Measurements from ENCODE around the gene MT1X. TPM values are rescaled to one million over a fixed set of nuclear protein-coding genes. Genes with fewer than 3 reads are reported as not detected.
"Not testable (repeated sequence)": the region's sequence is repeated elsewhere in the genome, so short reads cannot be mapped to it uniquely, and the experiment has no call there.

MT1X gene
- polyA plus RNA-seq, 1 experiment, result 60.2 TPM

GRCh38 chr16:56710181-56710737 is 28.0 kb downstream of the MT1X start:
- CTCF ChIA-PET, result interaction anchor here (1.0 to 1.4 kb wide), 3 partner anchors 8 to 134 kb away, joined by 3 read pairs; no protein-coding TSS in a partner anchor
- no peak overlapping the region for H3K4me3 ChIP-seq (ENCODE audit: low read depth, low read length)
- peaks cover 9% of the 10 kb centered on the region for H3K27me3 ChIP-seq (ENCODE audit: control insufficient read depth, insufficient read depth, low read length)
- H3K36me3 ChIP-seq (ENCODE audit: control insufficient read depth, insufficient read depth, low read length), result no peaks in the 10 kb centered on the region
- POLR2A ChIA-PET, result no interaction called here
- DNase-seq (ENCODE audit: low read depth), result no peak
- no peak for TF ChIP-seq CTCF (IDR thresholded peaks at IDR 0.05; ENCODE audit: insufficient read depth, low read depth, low read length)

GRCh38 chr16:56711862-56712261 is 29.6 kb downstream of the MT1X start:
- no peaks in the 10 kb centered on the region for H3K36me3 ChIP-seq (ENCODE audit: control insufficient read depth, insufficient read depth, low read length)
- ChIA-PET POLR2A (no interaction called here), CTCF (no interaction called here)
- TF ChIP-seq CTCF (IDR thresholded peaks at IDR 0.05; ENCODE audit: insufficient read depth, low read depth, low read length), result no peak
- peaks cover 9% of the 10 kb centered on the region for H3K27me3 ChIP-seq (ENCODE audit: control insufficient read depth, insufficient read depth, low read length)
- DNase-seq (ENCODE audit: low read depth), result no peak
- no peak overlapping the region for H3K4me3 ChIP-seq (ENCODE audit: low read depth, low read length)

- no peaks in the 10 kb centered on the region for H3K36me3 ChIP-seq (ENCODE audit: control insufficient read depth, insufficient read depth, low read length)
- no peak for DNase-seq (ENCODE audit: low read depth)
- peaks cover 5% of the 10 kb centered on the region for H3K27me3 ChIP-seq (ENCODE audit: control insufficient read depth, insufficient read depth, low read length)
- CTCF ChIA-PET, result interaction anchor here (0.8 kb wide), 1 partner anchor 153 kb away, joined by 3 read pairs; no protein-coding TSS in a partner anchor
- no peak for TF ChIP-seq CTCF (IDR thresholded peaks at IDR 0.05; ENCODE audit: insufficient read depth, low read depth, low read length)
- POLR2A ChIA-PET, result no interaction called here
- no peak overlapping the region for H3K4me3 ChIP-seq (ENCODE audit: low read depth, low read length)
These were observed 31.5 kb downstream of the MT1X start for GRCh38 chr16:56713794-56714193.

- TF ChIP-seq CTCF (IDR thresholded peaks at IDR 0.05; ENCODE audit: insufficient read depth, low read depth, low read length), result no peak
- ChIA-PET CTCF (interaction anchor here (3.4 kb wide), 1 partner anchor 13 kb away, joined by 16 read pairs; no protein-coding TSS in a partner anchor), POLR2A (no interaction called here)
- H3K4me3 ChIP-seq (ENCODE audit: low read depth, low read length), result no peak overlapping the region
- peaks cover 3% of the 10 kb centered on the region for H3K27me3 ChIP-seq (ENCODE audit: control insufficient read depth, insufficient read depth, low read length)
- DNase-seq (ENCODE audit: low read depth), result no peak
- H3K36me3 ChIP-seq (ENCODE audit: control insufficient read depth, insufficient read depth, low read length), result no peaks in the 10 kb centered on the region
These were observed 32.9 kb downstream of the MT1X start for GRCh38 chr16:56715126-56715525.

GRCh38 chr16:56716761-56717160 is 34.5 kb downstream of the MT1X start:
- no peak for DNase-seq (ENCODE audit: low read depth)
- Histone ChIP-seq H3K27me3 (ENCODE audit: control insufficient read depth, insufficient read depth, low read length) (peaks cover 2% of the 10 kb centered on the region), H3K4me3 (ENCODE audit: low read depth, low read length) (no peak overlapping the region), H3K36me3 (ENCODE audit: control insufficient read depth, insufficient read depth, low read length) (no peaks in the 10 kb centered on the region)
- ChIA-PET POLR2A (no interaction called here), CTCF (interaction anchor here (0.8 to 3.4 kb wide), 6 partner anchors 11 to 203 kb away, joined by 3 to 16 read pairs (median 4); partner anchors contain the start of gene MT4)
- TF ChIP-seq CTCF (IDR thresholded peaks at IDR 0.05; ENCODE audit: insufficient read depth, low read depth, low read length), result no peak

GRCh38 chr16:56717532-56717931 is 35.3 kb downstream of the MT1X start:
- H3K36me3 ChIP-seq (ENCODE audit: control insufficient read depth, insufficient read depth, low read length); H3K4me3 ChIP-seq (ENCODE audit: low read depth, low read length); H3K27me3 ChIP-seq (ENCODE audit: control insufficient read depth, insufficient read depth, low read length); DNase-seq (ENCODE audit: low read depth); POLR2A ChIA-PET: not testable (repeated sequence)
- CTCF ChIA-PET, result interaction anchor here (0.8 to 3.4 kb wide), 3 partner anchors 15 to 153 kb away, joined by 3 to 16 read pairs (median 4); partner anchors contain the start of gene MT4

Data from BJ (cell line).